NCI-H1436 (cell line): Measurements from ENCODE around the gene CPA5.
A peak's percentile ranks its signal among the peaks of the same experiment; 100 is the strongest.

Source experiments
- DNase-seq: peaks from one replicate; lab custom pipeline; 2025; lab: John Stamatoyannopoulos, UW

The CPA5 gene

GRCh38 chr7:130332259-130333053 is 12.2 kb upstream of the CPA5 start:
- no peak for DNase-seq

- no peak for DNase-seq
Measured at GRCh38 chr7:130333832-130334231, 10.8 kb upstream of the CPA5 start.

- DNase-seq: no peak
Measured at GRCh38 chr7:130334274-130334673, 10.3 kb upstream of the CPA5 start.

- DNase-seq: no peak
Measured at GRCh38 chr7:130337410-130337971, 7.1 kb upstream of the CPA5 start.

- DNase-seq: no peak
Measured at GRCh38 chr7:130338233-130338632, 6.4 kb upstream of the CPA5 start.

GRCh38 chr7:130341882-130342281 is 2.7 kb upstream of the CPA5 start:
- DNase-seq: no peak

GRCh38 chr7:130342701-130343380 is 1.8 kb upstream of the CPA5 start:
- DNase-seq: no peak

GRCh38 chr7:130345136-130345535 is 520 bp downstream of the CPA5 start:
- DNase-seq: peak; percentile 36

GRCh38 chr7:130345725-130346124 is 1.1 kb downstream of the CPA5 start:
- DNase-seq: no peak

- DNase-seq: no peak
Measured at GRCh38 chr7:130346177-130346905, 1.7 kb downstream of the CPA5 start.

- no peak for DNase-seq
Measured at GRCh38 chr7:130346941-130347340, 2.3 kb downstream of the CPA5 start.

- DNase-seq: peak; percentile 36
Measured at GRCh38 chr7:130349911-130350782, 5.5 kb downstream of the CPA5 start.

GRCh38 chr7:130350945-130351790 is 6.6 kb downstream of the CPA5 start:
- DNase-seq: no peak

- DNase-seq: no peak
Measured at GRCh38 chr7:130351791-130352090, 7.1 kb downstream of the CPA5 start.

- peak; percentile 97 for DNase-seq
Measured at GRCh38 chr7:130352194-130353074, 7.8 kb downstream of the CPA5 start.

- no peak for DNase-seq
Measured at GRCh38 chr7:130353196-130353595, 8.6 kb downstream of the CPA5 start.

GRCh38 chr7:130356121-130356875 is 11.7 kb downstream of the CPA5 start:
- DNase-seq: no peak

GRCh38 chr7:130356876-130357611 is 12.4 kb downstream of the CPA5 start:
- no peak for DNase-seq
